ENCODE measurements around the gene NLGN3. TPM values are rescaled to one million over a fixed set of nuclear protein-coding genes. Genes with fewer than 3 reads are reported as not detected.

NLGN3 gene
- total and polyA plus RNA-seq, 2 of the 8 experiments (the other 6 are each of a cell fraction or from before 2014, with no cell fraction given) = 12.0 to 14.8 TPM

- DNase-seq (ENCODE audit: low read depth in 1 of 2, low spot score in 2 of 2) = peak in 1 of 2 experiments; percentile 76
- POLR2A ChIA-PET (ENCODE audit: partially characterized antibody) = interaction anchor here (1.3 to 1.7 kb wide), 2 partner anchors 29 to 53 kb away, joined by 4 to 5 read pairs; no protein-coding TSS in a partner anchor
These were observed 15.5 kb upstream of the NLGN3 start for GRCh38 chrX:71128915-71129765.

More at GRCh38 chrX:71128915-71129765, 15.5 kb upstream of the NLGN3 start:
- Histone ChIP-seq H2BK5ac (ENCODE audit: low read depth, low read length) (no peak overlapping the region), H2BK120ac (replicated peaks; ENCODE audit: low read depth, low read length) (no peak overlapping the region), H3K27me3 (replicated peaks in 1 of 4; ENCODE audit: control insufficient read depth in 3 of 4, extremely low read depth in 1 of 4, insufficient read depth in 3 of 4, low read length in 3 of 4) (no peaks in the 10 kb centered on the region), H4K5ac (ENCODE audit: insufficient read length, low read depth, low read length) (no peak overlapping the region), H4K8ac (ENCODE audit: extremely low read depth, insufficient read depth, low read length) (no peak overlapping the region), H3K14ac (ENCODE audit: insufficient read length) (no peak overlapping the region), H3K56ac (replicated peaks; ENCODE audit: insufficient read length, low read depth, low read length) (no peak overlapping the region), H3K4me1 (replicated peaks in 1 of 4; ENCODE audit: control insufficient read depth in 3 of 4, insufficient read depth in 4 of 4, low read length in 3 of 4) (no peaks in the 10 kb centered on the region), H2AK5ac (ENCODE audit: low read depth, low read length) (no peak overlapping the region), H2BK12ac (ENCODE audit: low read depth, low read length) (no peak overlapping the region), H3K4me3 (ENCODE audit: extremely low read depth in 1 of 4, insufficient read depth in 2 of 4, low read depth in 3 of 4, low read length in 4 of 4) (no peak overlapping the region), H3K18ac (ENCODE audit: extremely low read depth, low read length) (no peak overlapping the region), H3K79me1 (ENCODE audit: low read depth, low read length) (no peaks in the 10 kb centered on the region), H4K20me1 (replicated peaks in 1 of 2; ENCODE audit: control insufficient read depth in 1 of 2, insufficient read depth in 2 of 2, low read length in 2 of 2) (no peaks in the 10 kb centered on the region), H3K36me3 (ENCODE audit: control insufficient read depth in 2 of 4, insufficient read depth in 4 of 4, low read length in 3 of 4) (peaks cover 3 to 60% (median 34%) of the 10 kb centered on the region in 4 experiments; a peak in 6 of 8 replicates), H3K27ac (ENCODE audit: low read depth, low read length) (no peak overlapping the region), H3K4ac (replicated peaks; ENCODE audit: insufficient read length, low read depth, low read length) (no peak overlapping the region), H2BK20ac (ENCODE audit: low read length) (no peak overlapping the region), H3K9me3 (ENCODE audit: insufficient read depth in 2 of 2, low read depth in 1 of 2, low read length in 1 of 2) (no peaks in the 10 kb centered on the region), H3K23ac (ENCODE audit: insufficient read length) (no peak overlapping the region), H2BK15ac (ENCODE audit: low read length) (no peak overlapping the region), H3K79me2 (ENCODE audit: control insufficient read depth in 1 of 2, insufficient read depth in 2 of 2, low read length in 2 of 2) (no peaks in the 10 kb centered on the region), H3K23me2 (ENCODE audit: low read depth, low read length) (no peaks in the 10 kb centered on the region), H3K9ac (replicated peaks in 1 of 4; ENCODE audit: extremely low read depth in 1 of 4, low read depth in 3 of 4, low read length in 3 of 4) (no peak overlapping the region), H4K91ac (replicated peaks; ENCODE audit: insufficient read length, low read length) (no peak overlapping the region), H3K4me2 (ENCODE audit: insufficient read depth in 1 of 2, low read depth in 2 of 2, low read length in 2 of 2) (no peak overlapping the region), H2AFZ (ENCODE audit: low read length) (no peak overlapping the region)
- WGBS, 2 experiments (ENCODE audit: extremely low coverage in 1 of 2, insufficient coverage in 1 of 2, insufficient read length in 1 of 2, insufficient replicate concordance in 2 of 2, low coverage in 1 of 2, low lambda C conversion rate in 2 of 2, missing lambda C conversion rate in 1 of 2) = 49% methylated on average over 17 of the region's 18 CpGs; no CpG with 5 or more reads in 1 of the 2 experiments
- CTCF ChIA-PET (ENCODE audit: partially characterized antibody) = interaction anchor here (0.8 to 3.5 kb wide), 15 partner anchors 9 to 159 kb away, joined by 3 to 13 read pairs (median 4); partner anchors contain the start of genes FOXO4, MED12 and SNX12
- FAIRE-seq = peak; percentile 96
- TF ChIP-seq BCL11A (IDR thresholded peaks at IDR 0.05; ENCODE audit: low read depth in 2 of 2, low read length in 2 of 2) = no peak
- TF ChIP-seq, protein P1, sequence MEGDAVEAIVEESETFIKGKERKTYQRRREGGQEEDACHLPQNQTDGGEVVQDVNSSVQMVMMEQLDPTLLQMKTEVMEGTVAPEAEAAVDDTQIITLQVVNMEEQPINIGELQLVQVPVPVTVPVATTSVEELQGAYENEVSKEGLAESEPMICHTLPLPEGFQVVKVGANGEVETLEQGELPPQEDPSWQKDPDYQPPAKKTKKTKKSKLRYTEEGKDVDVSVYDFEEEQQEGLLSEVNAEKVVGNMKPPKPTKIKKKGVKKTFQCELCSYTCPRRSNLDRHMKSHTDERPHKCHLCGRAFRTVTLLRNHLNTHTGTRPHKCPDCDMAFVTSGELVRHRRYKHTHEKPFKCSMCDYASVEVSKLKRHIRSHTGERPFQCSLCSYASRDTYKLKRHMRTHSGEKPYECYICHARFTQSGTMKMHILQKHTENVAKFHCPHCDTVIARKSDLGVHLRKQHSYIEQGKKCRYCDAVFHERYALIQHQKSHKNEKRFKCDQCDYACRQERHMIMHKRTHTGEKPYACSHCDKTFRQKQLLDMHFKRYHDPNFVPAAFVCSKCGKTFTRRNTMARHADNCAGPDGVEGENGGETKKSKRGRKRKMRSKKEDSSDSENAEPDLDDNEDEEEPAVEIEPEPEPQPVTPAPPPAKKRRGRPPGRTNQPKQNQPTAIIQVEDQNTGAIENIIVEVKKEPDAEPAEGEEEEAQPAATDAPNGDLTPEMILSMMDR (IDR thresholded peaks at IDR 0.05; ENCODE audit: control extremely low read depth in 1 of 3, insufficient read depth in 1 of 3, low read depth in 1 of 3, low read length in 3 of 3) = peak; percentile 82 to 89 (median 85)
- TF ChIP-seq RAD21 (IDR thresholded peaks at IDR 0.05 in 1 of 2, conservative IDR thresholded peaks at IDR 0.05 in 1 of 2; ENCODE audit: low read depth in 2 of 2, low read length in 2 of 2) = peak; percentile 78 to 80
